HL-60 (cell line): ENCODE data around the gene GOLT1A.

ENCODE experiments used
- CTCF ChIP-seq: IDR thresholded peaks from one replicate; pipeline ENCODE4 v1.5.1; 2011; ENCODE audit warnings: low read length, control low read depth, inconsistent platforms; ENCODE audit not compliant: insufficient read depth
- GABPA ChIP-seq: IDR thresholded peaks from 2 replicates; pipeline ENCODE4 v1.6.1; 2012; ENCODE audit warnings: low read depth
- POLR2AphosphoS5 ChIP-seq: IDR thresholded peaks from 2 replicates; pipeline ENCODE4 v1.6.1; 2012; ENCODE audit warnings: low read depth
- REST ChIP-seq: IDR thresholded peaks from 2 replicates; pipeline ENCODE4 v1.6.1; 2012; ENCODE audit warnings: low read depth; ENCODE audit not compliant: insufficient replicate concordance

GRCh38 chr1:204151552-204152309 is 62.1 kb downstream of the GOLT1A start, which contains the start of gene ETNK2:
- TF ChIP-seq CTCF = no peak
- no peak for TF ChIP-seq GABPA
- TF ChIP-seq REST = no peak
- no peak for TF ChIP-seq POLR2AphosphoS5
